Measurements from ENCODE around the gene IGF1.

Gene IGF1

DNA sequence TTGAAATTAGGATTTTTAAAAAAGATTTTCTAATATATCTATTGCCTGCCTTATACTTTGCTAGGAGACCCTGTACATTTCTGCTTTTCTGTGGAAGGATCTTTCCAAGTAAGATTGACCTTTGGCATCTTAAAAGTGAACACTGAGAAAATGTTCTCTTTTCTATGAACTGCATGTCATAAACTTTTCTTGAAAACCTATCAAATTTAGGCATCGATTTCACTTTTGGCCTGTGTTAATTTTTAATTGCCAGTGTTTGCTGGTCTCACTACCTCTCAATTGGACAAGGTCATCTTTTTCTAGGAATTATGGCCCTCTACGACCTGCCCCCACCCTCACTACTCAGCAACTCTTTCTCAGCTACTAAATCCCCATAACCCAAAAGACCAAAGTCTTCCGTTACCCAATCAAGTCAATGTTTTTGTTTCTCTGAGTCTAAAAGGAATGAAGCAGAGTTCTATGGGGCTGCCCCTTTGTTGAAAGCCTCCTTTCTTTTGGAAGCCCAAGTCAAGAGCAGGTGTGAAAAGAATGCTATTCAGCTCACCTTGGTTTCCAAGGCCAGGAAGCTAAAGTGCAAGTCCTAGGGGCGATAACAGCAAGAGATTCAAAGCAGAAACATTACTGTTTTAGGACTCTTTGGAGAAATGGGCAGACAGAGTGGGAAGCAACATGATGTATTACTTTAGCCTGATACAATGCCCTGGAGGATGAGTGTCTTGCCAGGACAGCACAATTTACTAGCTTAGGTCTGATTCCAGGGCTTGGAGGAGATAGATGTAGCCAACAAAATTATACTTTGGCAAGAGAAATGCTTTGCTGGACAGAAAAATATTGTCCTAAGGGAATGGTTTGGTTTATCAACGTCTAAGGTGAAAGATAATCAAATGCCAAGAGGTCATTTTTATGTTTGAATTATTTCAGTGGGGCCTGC is 55.0 kb downstream of the IGF1 start:
- DNase-seq, result no peak

DNA sequence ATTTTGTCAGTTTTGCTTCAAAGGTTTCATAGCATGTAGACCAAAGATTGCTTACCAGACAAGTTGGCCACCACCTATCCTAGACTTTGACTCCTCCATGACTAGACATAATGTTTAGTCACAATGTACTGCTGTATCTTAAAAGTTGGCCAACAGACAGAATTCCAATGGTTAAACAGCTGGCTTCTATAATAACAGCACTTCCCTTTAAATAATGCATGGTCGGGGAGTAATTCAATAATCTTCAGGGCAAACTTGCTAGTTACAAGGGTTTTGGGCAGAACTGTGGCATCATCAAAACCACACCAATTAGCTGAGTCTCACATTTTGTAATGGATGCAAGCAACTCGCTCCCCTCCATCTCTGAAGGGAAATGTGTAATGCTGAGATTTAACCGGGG is 56.9 kb downstream of the IGF1 start:
- DNase-seq, result no peak

DNA sequence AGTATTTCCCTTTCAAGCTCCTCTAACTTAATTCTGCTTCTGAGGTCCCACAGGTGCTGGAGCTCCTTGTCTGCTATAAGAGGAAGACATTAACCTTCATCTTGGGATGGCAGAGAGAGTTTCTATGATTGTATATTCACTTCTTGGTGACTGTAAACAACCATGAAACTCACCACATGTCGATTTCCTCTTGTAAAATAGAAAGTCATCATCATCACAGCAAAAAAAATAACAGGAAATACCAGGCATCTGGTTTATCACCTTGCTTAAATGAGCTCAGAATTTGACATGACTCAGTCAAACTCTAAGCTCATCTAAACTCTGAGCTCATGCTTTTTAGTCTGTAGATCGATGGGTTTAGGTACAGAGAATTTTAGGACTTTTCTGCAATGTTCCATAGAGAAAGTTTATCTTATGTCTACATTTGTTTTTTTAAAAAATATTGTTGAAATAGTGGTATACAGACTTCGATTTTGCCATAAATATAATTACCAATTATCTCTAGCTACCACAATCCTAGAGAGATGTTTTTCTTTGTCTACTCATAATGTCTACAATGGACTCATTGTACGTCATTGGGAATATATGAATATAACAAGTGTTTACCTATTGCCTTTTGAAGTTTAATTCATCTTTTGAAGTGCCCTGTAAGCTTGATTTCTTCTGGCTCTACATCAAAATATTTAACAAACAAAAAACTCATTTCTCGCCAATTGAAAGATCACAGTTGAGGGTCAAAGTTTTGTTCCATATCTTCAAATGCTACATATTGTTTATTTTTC is 58.4 kb downstream of the IGF1 start:
- DNase-seq, result no peak

- DNase-seq, result no peak
Observed at GRCh38 chr12:102419094-102419764, 61.1 kb downstream of the IGF1 start.

DNA sequence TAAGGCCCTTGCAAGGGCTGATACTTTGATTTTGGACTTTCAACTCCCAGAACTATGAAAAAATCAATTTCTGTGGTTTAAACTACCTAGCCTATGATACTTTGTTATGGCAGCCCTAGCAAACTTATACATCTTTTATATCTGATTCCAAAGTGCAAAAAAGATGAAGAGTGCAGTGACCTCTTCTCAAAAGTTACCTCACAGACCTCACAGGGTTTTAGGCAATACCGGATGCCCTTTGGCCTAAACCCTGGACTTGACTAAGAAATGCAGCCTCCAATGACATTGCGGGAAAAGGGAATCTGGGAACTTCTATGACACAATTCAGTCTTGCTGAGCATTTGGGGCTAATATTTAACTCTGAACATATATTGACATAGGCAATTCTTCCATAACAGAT is 63.3 kb downstream of the IGF1 start:
- no peak for DNase-seq

GRCh38 chr12:102415515-102415914 is 64.8 kb downstream of the IGF1 start:
- DNase-seq, result no peak

GRCh38 chr12:102413396-102413795 is 67.0 kb downstream of the IGF1 start:
- no peak for DNase-seq

- DNase-seq, result no peak
Observed at GRCh38 chr12:102410511-102410910, 69.9 kb downstream of the IGF1 start.

- DNase-seq, result no peak
Observed at GRCh38 chr12:102408487-102409297, 71.7 kb downstream of the IGF1 start.

DNA sequence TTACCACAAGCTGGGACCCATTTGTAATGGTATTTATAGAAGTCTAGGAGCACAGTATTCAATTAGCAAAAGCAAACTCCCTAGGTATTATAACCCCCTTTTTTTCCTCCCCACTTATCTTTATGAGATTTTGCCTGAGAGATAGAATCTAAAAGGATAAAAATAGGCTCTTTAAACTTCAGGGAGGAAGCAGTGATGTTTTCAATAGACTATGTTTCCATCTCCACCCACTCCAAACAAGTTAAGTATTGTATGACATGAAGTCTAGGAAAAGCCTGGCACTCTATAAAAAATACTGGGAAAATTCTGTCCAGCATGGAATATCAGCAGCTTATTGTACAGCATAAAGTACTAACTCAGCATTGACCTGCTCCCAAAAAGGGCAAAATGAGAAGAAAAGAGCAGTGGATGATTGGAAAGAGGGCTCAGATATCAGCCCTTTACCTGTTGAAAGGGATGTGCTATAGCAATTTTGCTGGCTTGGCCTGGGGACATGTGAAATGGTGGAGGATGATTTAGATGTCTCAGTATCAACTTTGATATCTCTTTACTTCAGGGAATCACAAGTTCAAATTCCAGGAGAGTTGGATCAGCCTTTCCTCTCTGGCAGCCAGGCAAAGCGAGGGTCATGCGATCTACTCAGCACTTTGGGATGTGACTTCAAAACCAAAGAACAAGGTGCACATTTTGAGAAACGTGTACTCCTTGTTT is 72.4 kb downstream of the IGF1 start:
- DNase-seq, result no peak

- DNase-seq, result no peak
Observed at GRCh38 chr12:102406033-102406584, 74.3 kb downstream of the IGF1 start.

DNA sequence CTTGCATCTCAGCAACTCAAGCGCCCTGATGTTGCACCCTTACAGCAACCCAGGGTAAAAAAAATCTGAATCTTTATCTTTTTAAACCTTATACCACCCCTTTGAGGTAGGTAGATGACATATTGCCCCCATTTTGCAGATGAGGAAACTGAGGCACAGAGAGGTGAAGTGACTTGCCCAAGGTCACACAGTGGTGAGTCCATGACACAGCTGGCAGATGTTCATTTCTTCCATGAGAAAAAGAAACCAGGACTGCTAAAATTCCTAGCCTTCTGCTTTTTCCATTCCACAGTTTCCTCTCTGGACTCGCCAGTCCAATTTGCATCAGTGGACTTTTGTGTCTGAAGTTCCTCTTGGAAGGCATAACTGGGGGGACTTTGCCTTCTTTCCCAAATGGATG is 79.3 kb downstream of the IGF1 start:
- no peak for DNase-seq

DNA sequence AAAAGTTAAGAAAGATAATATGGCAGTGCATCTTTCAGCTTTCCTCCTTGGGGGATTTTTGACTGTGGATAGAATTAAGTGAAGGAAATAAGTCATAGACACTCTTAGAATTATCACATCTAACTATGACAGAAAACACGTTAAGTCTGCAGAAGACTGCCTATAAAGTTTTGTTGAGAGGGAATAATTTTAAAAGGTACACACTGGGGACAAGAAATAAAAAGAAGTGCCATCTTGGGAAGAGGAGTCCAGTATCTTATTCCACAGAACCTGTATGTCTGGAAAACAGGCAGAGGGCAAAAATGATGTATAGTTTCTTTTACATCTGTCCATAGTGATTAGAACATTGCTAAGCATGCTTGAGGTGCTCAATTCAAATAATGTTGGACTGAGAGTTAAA is 80.7 kb downstream of the IGF1 start:
- DNase-seq, result no peak

- DNase-seq, result no peak
Observed at GRCh38 chr12:102396276-102396675, 84.1 kb downstream of the IGF1 start.

DNA sequence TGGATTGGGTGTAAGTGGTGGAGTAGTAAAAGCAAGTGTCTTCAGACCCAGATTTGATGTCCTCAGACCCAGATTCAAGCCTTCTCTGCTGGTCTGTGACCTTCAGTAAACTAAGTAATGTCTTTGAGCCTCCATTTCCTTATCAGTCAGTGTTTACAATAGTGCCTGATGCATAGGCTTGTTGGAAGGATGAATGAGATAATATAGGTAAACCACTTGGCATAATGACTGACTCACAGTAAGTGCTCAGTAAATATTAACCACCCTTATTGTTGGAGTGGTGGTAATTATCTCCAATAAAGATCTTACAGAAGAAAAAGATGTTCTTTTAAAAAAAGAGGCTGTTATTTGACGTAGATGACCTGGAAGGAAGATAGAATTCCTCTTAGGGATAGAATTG is 86.2 kb downstream of the IGF1 start:
- DNase-seq, result no peak

GRCh38 chr12:102390068-102390467 is 90.3 kb downstream of the IGF1 start:
- DNase-seq, result no peak

DNA sequence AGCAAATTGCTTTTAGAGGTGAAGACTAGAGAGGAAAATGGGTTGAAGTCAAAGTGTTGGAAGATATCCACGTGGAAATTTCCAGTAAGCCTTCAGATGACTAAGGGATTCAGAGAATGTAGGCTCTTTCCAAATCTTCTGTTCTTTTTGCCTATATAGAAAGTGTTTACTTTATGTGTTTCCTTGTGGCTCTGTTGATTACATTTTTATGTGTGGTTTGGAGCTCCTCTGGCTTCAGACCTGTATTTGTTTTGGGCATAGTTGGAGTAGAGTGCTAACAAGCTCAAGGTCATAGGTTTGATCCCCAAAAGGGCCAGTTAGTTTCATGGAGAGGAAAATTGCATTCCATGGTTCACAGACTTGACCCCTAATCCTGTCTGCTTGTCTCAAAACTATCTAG is 91.9 kb downstream of the IGF1 start:
- no peak for DNase-seq

GRCh38 chr12:102385343-102385742 is 95.0 kb downstream of the IGF1 start:
- DNase-seq, result no peak

- no peak for DNase-seq
Observed at GRCh38 chr12:102379346-102380162, 100.8 kb downstream of the IGF1 start.

- no peak for DNase-seq
Observed at GRCh38 chr12:102376781-102377180, 103.6 kb downstream of the IGF1 start.
